Kidney epithelial cell (primary cell): ENCODE data around the gene ZNF526. TPM values are rescaled to one million over a fixed set of nuclear protein-coding genes. Genes with fewer than 3 reads are reported as not detected.

Experiments
- DNase-seq: peaks from one replicate; pipeline ENCODE4 v3.0.0-alpha.2; 2010; ENCODE audit warnings: low read depth
- H3K27me3 ChIP-seq: 2 replicates; pipeline ENCODE4 v1.6.0; 2011; ENCODE audit warnings: low read length; ENCODE audit not compliant: control insufficient read depth, insufficient read depth
- H3K36me3 ChIP-seq: 2 replicates; pipeline ENCODE4 v1.5.1; 2011; ENCODE audit warnings: low read length; ENCODE audit not compliant: control insufficient read depth, insufficient read depth
- H3K4me3 ChIP-seq: 2 replicates; pipeline ENCODE4 v1.5.1; 2011; ENCODE audit warnings: low read depth, mild to moderate bottlenecking, control low read depth, low read length
- CTCF ChIP-seq: IDR thresholded peaks from 2 replicates; pipeline ENCODE4 v1.5.1; 2011; ENCODE audit warnings: mild to moderate bottlenecking, moderate library complexity, low read length, control low read depth, inconsistent platforms; ENCODE audit not compliant: insufficient read depth, poor library complexity, severe bottlenecking
- total RNA-seq: library from RNA; depleted of rRNA; stranded (reverse); fragments of >200 nt; gene quantifications from 2 replicates; pipeline ENCODE4 v1.2.3, GENCODE V29; 2015

The ZNF526 gene
- total RNA-seq, 1 donor from 2014 or later, result 6.1 TPM

DNA sequence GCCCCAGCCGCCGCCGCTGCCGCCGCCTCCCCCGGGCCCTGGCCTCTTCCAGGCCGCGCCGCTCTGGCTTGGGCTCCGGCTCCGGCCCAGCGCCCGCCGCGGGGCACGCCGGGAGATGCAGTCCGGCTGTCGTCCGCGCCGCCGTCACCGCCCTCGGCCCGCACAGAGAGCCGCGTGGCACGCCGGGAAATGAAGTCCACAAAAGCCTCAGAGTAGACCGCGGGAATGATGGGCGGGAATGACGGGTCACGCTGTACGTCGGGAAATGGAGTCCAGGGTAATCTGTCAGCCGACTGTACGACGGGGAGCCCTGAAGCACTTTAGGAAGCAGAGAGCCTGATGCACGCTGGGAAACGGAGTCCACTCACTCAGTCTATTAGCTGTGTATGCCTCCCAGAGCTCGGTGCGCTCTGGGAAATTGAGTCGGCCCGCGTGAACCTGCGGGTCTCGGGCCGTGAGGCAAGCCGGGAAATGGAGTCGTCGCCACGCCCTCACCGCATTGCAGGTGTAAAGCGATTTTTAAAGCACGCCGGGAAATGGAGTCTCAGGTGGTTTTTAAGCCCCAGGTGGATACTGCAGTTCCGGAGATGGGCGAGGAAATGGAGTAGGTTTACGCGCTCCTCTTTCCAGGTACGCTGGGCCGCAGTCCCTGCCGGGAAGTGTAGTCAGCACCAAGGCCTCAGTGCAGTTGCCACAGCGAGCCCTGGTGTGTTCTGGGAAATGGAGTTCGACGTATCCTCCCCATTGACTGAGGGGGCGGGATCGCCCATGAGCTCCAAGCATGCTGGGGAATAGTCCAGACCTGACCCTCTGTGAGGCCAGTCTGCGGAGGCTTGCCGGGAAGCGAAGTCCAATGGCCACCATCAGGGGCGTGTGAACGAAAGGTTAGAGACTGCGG is 22.6 kb downstream of the ZNF526 start, which contains the start of gene GSK3A:
Gene GSK3A, minus strand, starts transcription at position 91 of the 898 bp plus-strand sequence. CDS start 137 bp downstream, outside the sequence.
- no peaks in the 10 kb centered on the region for H3K36me3 ChIP-seq
- TF ChIP-seq CTCF, result no peak
- H3K4me3 ChIP-seq, result peak within 1 kb of the TSS; percentile 75
- DNase-seq, result peak; percentile 98
- no peaks in the 10 kb centered on the region for H3K27me3 ChIP-seq

GRCh38 chr19:42244347-42245220 is 24.5 kb downstream of the ZNF526 start:
- H3K36me3 ChIP-seq, result peaks cover 1% of the 10 kb centered on the region
- peak; percentile 71 for DNase-seq
- peak overlapping the region; percentile 49 for H3K4me3 ChIP-seq
- no peaks in the 10 kb centered on the region for H3K27me3 ChIP-seq
- peak; percentile 59 for TF ChIP-seq CTCF

DNA sequence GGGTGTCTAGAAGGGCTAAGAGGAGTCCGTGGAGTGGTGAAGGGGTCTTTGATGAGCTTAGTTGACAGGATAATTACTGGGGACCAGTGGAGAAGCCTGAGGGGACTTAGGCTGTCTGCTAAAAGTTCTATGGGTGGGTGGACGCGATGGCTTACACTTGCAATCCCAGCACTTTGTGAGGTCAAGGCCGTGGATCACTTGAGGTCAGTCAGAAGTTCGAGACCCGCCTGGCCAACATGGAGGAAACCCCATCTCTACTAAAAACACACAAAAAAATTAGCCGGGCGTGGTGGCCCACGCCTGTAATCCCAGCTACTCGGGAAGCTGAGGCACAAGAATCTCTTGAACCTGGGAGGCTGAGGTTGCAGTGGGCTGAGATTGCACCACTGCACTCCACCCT is 25.1 kb downstream of the ZNF526 start:
- Histone ChIP-seq H3K36me3 (peaks cover 3% of the 10 kb centered on the region), H3K27me3 (no peaks in the 10 kb centered on the region), H3K4me3 (no peak overlapping the region)
- TF ChIP-seq CTCF, result no peak
- no peak for DNase-seq

DNA sequence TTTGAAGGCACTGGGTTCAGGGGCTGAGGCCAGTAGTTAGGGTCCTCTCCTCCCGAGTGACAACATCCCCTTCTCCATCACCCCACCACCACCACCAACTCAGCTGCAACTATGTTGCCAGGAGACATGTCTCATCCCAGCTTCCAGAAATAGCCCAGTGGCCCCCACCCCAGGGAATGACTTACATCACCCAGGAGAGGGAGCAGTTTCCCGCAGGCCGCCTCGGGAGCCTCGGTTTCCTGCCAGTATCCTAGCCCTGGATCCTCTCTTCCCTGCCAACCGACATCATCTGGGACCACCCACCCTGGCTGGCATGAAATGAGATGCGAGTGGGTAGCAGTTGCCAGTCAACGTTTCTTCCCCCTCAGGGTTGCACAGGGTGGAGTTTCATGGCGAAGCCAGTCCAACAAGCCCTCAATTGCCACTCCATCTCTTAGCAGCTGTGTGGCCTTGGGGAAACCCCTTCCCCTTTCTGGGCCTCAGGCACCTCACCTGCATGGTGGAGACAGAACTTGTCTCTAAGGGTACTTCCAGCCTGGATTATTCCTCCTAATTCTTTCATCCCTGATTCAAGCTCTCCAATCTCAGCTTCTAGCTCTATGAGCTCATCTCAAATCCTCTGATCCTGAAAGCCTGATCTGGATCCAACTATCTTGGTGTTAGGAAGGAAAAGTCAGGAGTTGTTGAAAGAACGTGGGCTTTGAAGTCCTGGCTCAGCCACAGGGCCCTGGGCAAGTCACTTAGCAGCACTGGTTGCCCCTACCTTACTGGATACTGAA is 26.2 kb downstream of the ZNF526 start:
- Histone ChIP-seq H3K27me3 (no peaks in the 10 kb centered on the region), H3K36me3 (peaks cover 3% of the 10 kb centered on the region), H3K4me3 (no peak overlapping the region)
- peak; percentile 68 for TF ChIP-seq CTCF
- no peak for DNase-seq

GRCh38 chr19:42246922-42247639 is 27.0 kb downstream of the ZNF526 start:
- DNase-seq, result no peak

More at GRCh38 chr19:42246922-42247639, 27.0 kb downstream of the ZNF526 start:
- no peak overlapping the region for H3K4me3 ChIP-seq
- peaks cover 3% of the 10 kb centered on the region for H3K36me3 ChIP-seq
- no peak for TF ChIP-seq CTCF
- H3K27me3 ChIP-seq, result no peaks in the 10 kb centered on the region
